SW 1271 (cell line): ENCODE data around the gene CDIP1.
"Not testable (repeated sequence)": the region's sequence is repeated elsewhere in the genome, so short reads cannot be mapped to it uniquely, and the experiment has no call there.

ENCODE experiments used
- DNase-seq, 2 experiments: peaks; one replicate each; lab custom pipeline; 2025; lab: John Stamatoyannopoulos, UW

Gene CDIP1

GRCh38 chr16:4538350-4539235, at the start of gene CDIP1:
CDIP1 (minus strand) TSS chr16:4538773; CDS start chr16:4514130, 24,643 bp downstream.
- DNase-seq = peak; percentile 68 to 85

- no peak for DNase-seq
Observed at GRCh38 chr16:4586291-4586690, 47.7 kb upstream of the CDIP1 start.

GRCh38 chr16:4583906-4584305, 45.3 kb upstream of the CDIP1 start:
- DNase-seq = no peak

DNA sequence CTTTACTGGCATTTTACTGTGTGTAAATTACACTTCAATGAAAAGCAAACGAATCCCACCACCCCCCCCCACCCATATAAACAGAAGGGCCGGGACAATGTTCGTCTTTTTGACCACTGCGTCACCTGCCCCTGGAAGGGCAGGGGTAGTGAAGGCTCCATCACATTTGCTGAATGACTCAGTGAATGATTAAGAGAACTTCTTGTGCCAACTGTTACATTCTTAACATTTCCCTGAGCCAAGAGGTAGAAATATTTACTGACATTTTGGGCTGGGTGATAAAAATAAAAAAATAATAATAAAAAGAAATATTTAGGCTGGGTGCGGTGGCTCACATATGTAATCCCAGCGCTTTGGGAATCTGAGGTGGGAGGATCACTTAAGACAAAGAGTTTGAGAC, 41.7 kb upstream of the CDIP1 start:
- DNase-seq = no peak

DNA sequence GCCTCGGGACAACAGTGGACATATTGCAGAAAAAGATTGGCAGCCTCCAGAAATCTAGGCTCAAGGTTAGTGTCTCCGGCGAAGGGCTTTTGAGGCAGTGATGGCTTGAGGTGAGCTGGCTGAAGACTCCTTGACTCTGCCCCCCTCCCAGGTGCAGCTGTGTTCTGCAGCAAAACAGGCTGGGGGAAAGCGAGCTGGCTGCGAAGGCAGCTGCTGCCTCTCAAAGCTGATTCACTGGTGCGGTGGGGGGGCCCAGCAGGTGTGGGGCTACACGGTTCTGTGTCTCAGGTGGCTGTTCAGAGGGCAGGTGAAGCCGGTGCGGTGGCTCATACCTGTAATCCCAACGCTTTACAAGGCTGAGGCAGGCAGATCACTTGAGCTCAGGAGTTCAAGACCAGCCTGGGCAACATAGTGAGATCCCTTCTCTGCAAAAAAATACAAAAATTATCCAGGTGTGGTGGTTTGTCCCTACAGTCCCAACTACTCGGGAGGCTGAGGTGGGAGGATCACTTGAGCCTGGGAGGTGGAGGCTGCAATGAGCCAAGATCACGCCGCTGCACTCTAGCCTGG, 40.5 kb upstream of the CDIP1 start:
- no peak for DNase-seq

- DNase-seq = no peak
Observed at GRCh38 chr16:4576008-4576407, 37.4 kb upstream of the CDIP1 start.

DNA sequence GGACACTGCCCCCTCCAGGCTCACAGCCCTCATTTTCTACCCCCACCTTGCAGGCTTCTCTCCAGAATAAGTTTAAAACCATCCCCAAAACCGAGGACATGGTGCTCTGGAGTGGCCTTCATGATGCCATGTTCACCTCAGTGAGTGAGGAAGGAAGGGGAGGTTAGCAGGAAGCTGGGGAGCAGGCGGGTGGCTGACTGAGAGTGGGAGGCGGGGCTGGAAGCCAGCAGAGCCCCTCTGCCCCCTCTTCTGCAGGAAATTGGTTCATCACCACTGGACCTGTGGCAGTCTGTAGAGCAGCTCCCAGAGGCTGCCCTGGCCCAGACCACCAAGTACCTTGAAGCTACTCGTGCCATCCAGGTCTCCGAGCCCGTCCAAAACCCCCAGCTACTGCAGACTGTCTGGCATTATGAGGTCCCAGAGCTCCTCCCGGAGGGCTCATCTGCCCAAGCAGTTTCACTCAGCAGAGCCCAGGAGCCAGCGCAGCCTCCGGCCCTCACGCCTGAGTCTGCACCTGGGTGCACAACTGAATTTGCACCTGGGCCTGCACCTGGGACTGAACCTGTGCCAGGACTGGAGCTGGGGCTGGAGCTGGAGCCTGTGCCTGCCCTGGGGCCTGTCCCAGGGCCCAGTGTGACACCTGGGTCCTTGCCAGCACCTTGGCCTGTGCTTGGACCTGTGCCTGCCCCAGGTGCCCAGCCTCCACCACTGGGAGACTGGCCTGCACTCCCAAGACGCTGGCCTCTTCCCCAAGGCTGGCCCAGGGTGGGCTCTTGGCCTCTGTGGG, 36.5 kb upstream of the CDIP1 start:
- no peak for DNase-seq

- DNase-seq = not testable (repeated sequence)
Observed at GRCh38 chr16:4573926-4574325, 35.4 kb upstream of the CDIP1 start.

GRCh38 chr16:4572715-4573114, 34.1 kb upstream of the CDIP1 start:
- no peak for DNase-seq

DNA sequence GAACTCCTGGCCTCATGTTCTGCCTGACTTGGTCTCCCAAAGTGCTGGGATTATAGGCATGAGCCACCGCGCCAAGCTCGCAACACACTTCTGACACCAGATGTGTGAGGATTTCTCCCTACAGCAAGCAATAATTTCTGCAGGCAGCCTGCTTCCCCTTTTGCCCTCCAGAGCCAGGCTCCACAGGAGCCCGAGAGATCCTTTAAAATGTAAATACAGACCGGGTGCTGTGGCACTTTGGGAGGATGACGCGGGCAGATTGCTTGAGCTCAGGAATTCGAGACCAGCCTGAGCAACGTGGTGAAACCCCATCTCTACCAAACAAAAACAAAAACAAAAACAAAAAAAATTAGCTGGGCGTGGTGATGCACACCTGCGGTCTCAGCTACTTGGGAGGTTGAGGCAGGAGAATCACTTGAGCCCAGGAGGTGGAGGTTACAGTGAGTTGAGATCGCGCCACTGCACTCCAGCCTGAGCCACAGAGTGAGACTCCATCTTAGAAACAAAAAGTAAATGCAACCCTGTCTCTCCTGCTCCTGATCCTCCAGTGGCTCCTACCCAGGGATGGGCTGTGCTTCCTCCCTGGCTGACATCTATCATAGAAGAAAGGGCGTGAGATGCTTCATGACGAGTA, 32.2 kb upstream of the CDIP1 start:
- no peak for DNase-seq

DNA sequence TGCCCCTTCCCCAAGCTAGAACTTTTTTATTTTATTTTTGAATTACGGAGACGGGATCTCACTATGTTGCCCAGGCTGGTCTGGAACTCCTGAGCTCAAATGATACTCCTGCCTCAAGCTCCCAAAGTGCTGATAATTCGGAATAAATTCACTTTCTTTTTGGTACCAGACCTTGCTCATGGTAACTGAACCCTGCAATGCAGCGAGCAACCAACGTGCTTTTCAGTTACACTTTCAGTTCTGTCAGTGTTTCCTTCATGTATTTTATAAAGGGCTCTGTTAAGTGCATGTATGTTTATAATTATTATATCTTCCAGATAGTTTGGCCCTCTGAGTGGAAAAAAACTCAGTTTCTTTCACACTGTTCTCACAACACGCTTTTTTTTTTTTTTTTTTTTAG, 31.5 kb upstream of the CDIP1 start:
- DNase-seq = no peak

- no peak for DNase-seq
Observed at GRCh38 chr16:4566144-4566543, 27.6 kb upstream of the CDIP1 start.

DNA sequence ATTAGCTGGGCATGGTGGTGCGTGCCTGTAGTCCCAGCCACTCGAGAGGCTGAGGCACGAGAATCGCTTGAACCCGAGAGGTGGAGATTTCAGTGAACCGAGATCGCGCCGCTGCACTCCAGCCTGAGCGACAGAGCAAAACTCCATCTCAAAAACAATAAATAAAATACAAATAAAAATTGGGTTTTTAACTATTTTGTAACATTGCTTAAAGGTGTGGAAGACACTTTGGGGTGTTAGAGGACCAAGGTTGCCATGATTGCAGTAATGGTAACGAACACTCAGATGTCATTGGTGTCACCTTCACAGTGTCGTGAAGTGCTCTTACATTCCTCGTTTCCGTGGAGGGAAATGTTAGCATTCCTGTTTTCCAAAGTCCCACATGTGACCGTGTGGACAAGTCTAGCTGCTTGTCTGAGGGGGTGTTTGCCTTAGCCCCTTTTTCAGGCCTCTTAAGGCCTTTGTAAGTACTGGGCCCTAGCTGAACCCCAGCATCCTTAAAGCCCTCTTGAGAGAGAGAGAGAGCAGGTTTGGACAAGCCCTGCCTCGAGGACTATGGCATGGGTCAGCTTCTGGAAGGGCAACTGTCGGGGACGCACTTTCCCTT, 26.2 kb upstream of the CDIP1 start:
- DNase-seq = no peak

DNA sequence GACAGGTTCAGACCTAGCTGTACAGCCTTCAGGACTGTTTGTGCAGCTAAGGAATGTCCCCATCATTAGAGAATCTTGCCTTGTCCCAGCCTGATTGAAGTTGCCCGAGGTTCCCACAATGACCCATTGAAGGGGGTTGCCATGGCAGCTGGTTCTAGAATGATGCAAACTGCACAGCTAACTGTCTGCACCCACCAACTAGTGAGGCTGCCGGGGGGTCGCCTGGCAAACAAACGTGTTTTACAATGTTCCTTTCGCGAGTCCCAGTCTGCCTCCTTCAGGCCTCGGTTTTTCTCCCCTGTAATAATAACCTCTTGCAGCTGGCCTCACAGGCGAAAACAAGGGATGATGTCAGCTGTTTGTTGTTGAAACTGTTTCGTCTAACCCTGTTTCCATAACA, 23.0 kb upstream of the CDIP1 start:
- DNase-seq = no peak

DNA sequence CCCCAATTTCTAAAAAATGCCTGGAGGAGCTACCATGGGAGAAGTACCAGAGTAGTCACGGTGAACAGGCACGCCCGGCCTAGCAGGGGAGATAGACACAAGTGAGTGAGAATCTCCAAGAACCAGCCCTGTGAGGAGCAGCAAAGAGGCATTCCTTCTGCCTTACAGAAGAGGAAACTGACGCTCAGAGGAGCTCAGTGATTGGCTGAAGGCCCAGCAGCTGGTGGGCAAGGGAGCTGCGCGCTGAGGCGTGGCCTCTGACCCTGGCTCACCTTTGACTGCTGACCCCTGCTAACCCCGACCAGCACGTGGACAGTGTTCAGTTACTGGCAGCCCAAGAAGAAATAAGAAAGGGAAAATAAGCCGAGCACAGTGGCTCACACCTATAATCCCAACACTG, 19.4 kb upstream of the CDIP1 start:
- DNase-seq = no peak

- DNase-seq = no peak
Observed at GRCh38 chr16:4556580-4556979, 18.0 kb upstream of the CDIP1 start.

GRCh38 chr16:4556112-4556511, 17.5 kb upstream of the CDIP1 start, which contains the start of gene C16orf96:
C16orf96 (plus strand) TSS chr16:4556340; CDS start chr16:4556490, 150 bp downstream.
- no peak for DNase-seq

- no peak for DNase-seq
Observed at GRCh38 chr16:4552541-4552940, 14.0 kb upstream of the CDIP1 start.

- DNase-seq = no peak
Observed at GRCh38 chr16:4550591-4550990, 12.0 kb upstream of the CDIP1 start.

- DNase-seq = no peak
Observed at GRCh38 chr16:4548124-4548523, 9.6 kb upstream of the CDIP1 start.

DNA sequence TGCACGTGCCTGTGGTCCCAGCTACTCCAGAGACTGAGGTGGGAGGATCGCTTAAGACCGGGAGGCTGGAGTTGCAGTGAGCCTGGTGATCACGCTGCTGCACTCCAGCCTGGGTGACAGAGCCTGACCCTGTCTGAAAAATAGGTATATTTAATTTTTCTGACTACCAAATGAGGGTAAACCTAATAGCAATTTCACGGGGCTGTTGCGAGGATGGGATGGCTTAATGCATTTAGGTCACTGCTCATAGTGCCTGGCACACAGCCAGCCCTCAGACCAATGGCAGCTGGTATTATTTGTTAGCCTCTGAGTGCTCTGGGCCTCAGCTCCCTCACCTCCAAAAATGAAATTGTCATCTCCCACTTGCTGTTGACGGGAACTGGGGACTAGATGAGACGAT, 5.9 kb upstream of the CDIP1 start:
- DNase-seq = no peak
